HepG2 (cell line): ENCODE data around the gene FSD1. TPM values are rescaled to one million over a fixed set of nuclear protein-coding genes. Genes with fewer than 3 reads are reported as not detected.

ENCODE experiments used
- FOXK2 ChIP-seq: fragments of 450-650 bp; IDR thresholded peaks from 2 replicates; pipeline ENCODE4 v1.6.1; 2016
- HDAC1 ChIP-seq: sonication (generic); formaldehyde crosslinking; IDR thresholded peaks from 2 replicates; pipeline ENCODE4 v1.5.1; 2020; ENCODE audit warnings: mild to moderate bottlenecking, missing genetic modification reagents
- MIER2 ChIP-seq: IDR thresholded peaks from 2 replicates; pipeline ENCODE4 v1.6.1; 2016; ENCODE audit warnings: missing biosample characterization, missing genetic modification reagents
- SUZ12 ChIP-seq: fragments of 150-350 bp; IDR thresholded peaks from 2 replicates; pipeline ENCODE4 v1.6.1; 2014; ENCODE audit warnings: low read depth, low read length
- TBX3 ChIP-seq: fragments of 450-650 bp; IDR thresholded peaks from 2 replicates; pipeline ENCODE4 v1.6.1; 2017; ENCODE audit warnings: antibody characterized with exemption, mild to moderate bottlenecking, inconsistent platforms, borderline replicate concordance
- TCF7 ChIP-seq: sonication (generic); IDR thresholded peaks from 2 replicates; pipeline ENCODE4 v1.6.1; 2016; ENCODE audit warnings: antibody characterized with exemption, low read depth
- XRCC5 ChIP-seq: fragments of 200-400 bp; formaldehyde crosslinking; optimal IDR thresholded peaks from 2 replicates; pipeline ENCODE3; 2017; ENCODE audit warnings: mild to moderate bottlenecking, low read length
- ZBTB37 ChIP-seq: sonication (generic); formaldehyde crosslinking; IDR thresholded peaks from 2 replicates; pipeline ENCODE4 v1.4.0; 2020; ENCODE audit warnings: mild to moderate bottlenecking, missing genetic modification reagents
- ZKSCAN5 ChIP-seq: sonication (generic); formaldehyde crosslinking; IDR thresholded peaks from 2 replicates; pipeline ENCODE4 v1.5.1; 2020; ENCODE audit warnings: mild to moderate bottlenecking, missing genetic modification reagents
- ZNF382 ChIP-seq: sonication (generic); formaldehyde crosslinking; IDR thresholded peaks from 2 replicates; pipeline ENCODE4 v1.5.0; 2020; ENCODE audit warnings: missing genetic modification reagents, mild to moderate bottlenecking, borderline replicate concordance
- ZNF501 ChIP-seq: sonication (generic); formaldehyde crosslinking; IDR thresholded peaks from 2 replicates; pipeline ENCODE4 v1.5.1; 2020; ENCODE audit warnings: mild to moderate bottlenecking, moderate library complexity, missing genetic modification reagents
- polyA plus RNA-seq, 8 experiments: library from polyadenylated mRNA; depleted of rRNA in 3 of 8; stranded (reverse) in 7 of 8; unstranded in 1 of 8; fragments of >200 nt; fragmentation: Illumina TruSeq in 4 of 8; extraction: Trizol in 4 of 8; gene quantifications; 2 replicates each; pipeline versions ENCODE4 v1.2.1 to v1.2.3, GENCODE V29; 2011 to 2016; ENCODE audit warnings: low read depth in 4 of 8, missing spikeins in 1 of 8, mixed read lengths in 1 of 8; ENCODE audit not compliant: insufficient read depth in 1 of 8
- total RNA-seq, 5 experiments: library from RNA; depleted of rRNA; stranded (reverse); fragments of >200 nt; fragmentation: Illumina TruSeq; extraction: Trizol; gene quantifications; 2 replicates each; pipeline ENCODE4 v1.2.3, GENCODE V29; 2016; ENCODE audit warnings: low read depth in 1 of 5
- TF ChIP-seq, protein P1 (sequence below), 2 experiments: fragments of 450-650 bp in 1 of 2; sonication (generic) in 1 of 2; formaldehyde crosslinking in 1 of 2; IDR thresholded peaks; 2 replicates each; pipeline versions ENCODE4 v1.6.1 to v1.8.0; 2016 to 2022; ENCODE audit warnings: antibody characterized with exemption in 1 of 2, mild to moderate bottlenecking in 1 of 2, missing genetic modification reagents in 1 of 2

The FSD1 gene
- total and polyA plus RNA-seq, 2 of the 13 experiments (the other 11 are each of a cell fraction or from before 2014, with no cell fraction given) = 0.29 to 0.66 TPM

DNA sequence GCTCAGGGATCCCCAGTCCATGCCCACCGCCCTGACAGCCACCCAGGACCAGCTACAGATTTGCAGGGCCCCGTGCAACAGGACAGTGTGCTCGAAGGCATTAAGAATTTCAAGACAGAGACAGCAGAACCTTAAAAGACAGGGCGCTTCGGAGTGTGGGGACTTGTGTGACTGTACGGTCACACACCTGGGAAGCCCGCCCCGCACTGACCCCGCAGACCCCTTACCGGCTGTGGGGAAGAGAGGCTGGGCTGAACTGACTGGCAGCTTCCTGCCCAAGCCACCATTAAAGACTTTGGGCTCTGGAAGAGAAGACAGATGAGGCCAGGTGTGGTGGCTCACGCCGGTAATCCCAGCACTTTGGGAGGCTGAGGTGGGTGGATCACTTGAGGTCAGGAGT lies 19.8 kb downstream of the FSD1 start (continued):
- TF ChIP-seq, protein P1, sequence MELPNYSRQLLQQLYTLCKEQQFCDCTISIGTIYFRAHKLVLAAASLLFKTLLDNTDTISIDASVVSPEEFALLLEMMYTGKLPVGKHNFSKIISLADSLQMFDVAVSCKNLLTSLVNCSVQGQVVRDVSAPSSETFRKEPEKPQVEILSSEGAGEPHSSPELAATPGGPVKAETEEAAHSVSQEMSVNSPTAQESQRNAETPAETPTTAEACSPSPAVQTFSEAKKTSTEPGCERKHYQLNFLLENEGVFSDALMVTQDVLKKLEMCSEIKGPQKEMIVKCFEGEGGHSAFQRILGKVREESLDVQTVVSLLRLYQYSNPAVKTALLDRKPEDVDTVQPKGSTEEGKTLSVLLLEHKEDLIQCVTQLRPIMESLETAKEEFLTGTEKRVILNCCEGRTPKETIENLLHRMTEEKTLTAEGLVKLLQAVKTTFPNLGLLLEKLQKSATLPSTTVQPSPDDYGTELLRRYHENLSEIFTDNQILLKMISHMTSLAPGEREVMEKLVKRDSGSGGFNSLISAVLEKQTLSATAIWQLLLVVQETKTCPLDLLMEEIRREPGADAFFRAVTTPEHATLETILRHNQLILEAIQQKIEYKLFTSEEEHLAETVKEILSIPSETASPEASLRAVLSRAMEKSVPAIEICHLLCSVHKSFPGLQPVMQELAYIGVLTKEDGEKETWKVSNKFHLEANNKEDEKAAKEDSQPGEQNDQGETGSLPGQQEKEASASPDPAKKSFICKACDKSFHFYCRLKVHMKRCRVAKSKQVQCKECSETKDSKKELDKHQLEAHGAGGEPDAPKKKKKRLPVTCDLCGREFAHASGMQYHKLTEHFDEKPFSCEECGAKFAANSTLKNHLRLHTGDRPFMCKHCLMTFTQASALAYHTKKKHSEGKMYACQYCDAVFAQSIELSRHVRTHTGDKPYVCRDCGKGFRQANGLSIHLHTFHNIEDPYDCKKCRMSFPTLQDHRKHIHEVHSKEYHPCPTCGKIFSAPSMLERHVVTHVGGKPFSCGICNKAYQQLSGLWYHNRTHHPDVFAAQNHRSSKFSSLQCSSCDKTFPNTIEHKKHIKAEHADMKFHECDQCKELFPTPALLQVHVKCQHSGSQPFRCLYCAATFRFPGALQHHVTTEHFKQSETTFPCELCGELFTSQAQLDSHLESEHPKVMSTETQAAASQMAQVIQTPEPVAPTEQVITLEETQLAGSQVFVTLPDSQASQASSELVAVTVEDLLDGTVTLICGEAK (IDR thresholded peaks at IDR 0.05) = no peak
- TF ChIP-seq, protein P1 (CRISPR knock-in tag; IDR thresholded peaks at IDR 0.05) = no peak
- TF ChIP-seq ZBTB37 (CRISPR knock-in tag) (no peak), SUZ12 (no peak), ZKSCAN5 (CRISPR knock-in tag) (no peak), FOXK2 (no peak), XRCC5 (no peak), TCF7 (no peak), TBX3 (no peak), MIER2 (CRISPR knock-in tag) (no peak), ZNF501 (no peak), HDAC1 (CRISPR knock-in tag) (no peak), ZNF382 (CRISPR knock-in tag) (no peak)
- TF ChIP-seq, all 625 proteins: peak for 0
